Tibial nerve (tissue), 4 donors: Measurements from ENCODE around the gene TBC1D21. TPM values are rescaled to one million over a fixed set of nuclear protein-coding genes. Genes with fewer than 3 reads are reported as not detected.

ENCODE experiments used
- DNase-seq, 2 donors: peaks; one replicate each; pipeline ENCODE4 v3.0.0-alpha.2; 2019; ENCODE audit warnings: low spot score in 2 of 2
- H3K27ac ChIP-seq, 4 donors: fragments of 200-600 bp; sonication (generic) in 3 of 4; one replicate each; pipeline ENCODE4 v1.5.1; 2017 to 2019; ENCODE audit warnings: mild to moderate bottlenecking in 1 of 4
- H3K27me3 ChIP-seq, 2 donors: fragments of 200-600 bp; sonication (generic) in 1 of 2; one replicate each; pipeline versions ENCODE4 v1.5.1 to v1.6.0; 2017 to 2019
- H3K36me3 ChIP-seq, 3 donors: fragments of 200-600 bp; sonication (generic); one replicate each; pipeline ENCODE4 v1.5.1; 2018 to 2019
- H3K4me1 ChIP-seq, 4 donors: fragments of 200-600 bp; sonication (generic) in 3 of 4; one replicate each; pipeline ENCODE4 v1.5.1; 2017 to 2019
- H3K4me3 ChIP-seq, 4 donors: fragments of 200-600 bp; sonication (generic) in 3 of 4; one replicate each; pipeline ENCODE4 v1.5.1; 2017 to 2019; ENCODE audit warnings: mild to moderate bottlenecking in 1 of 4, moderate library complexity in 1 of 4
- H3K9me3 ChIP-seq, 4 donors: fragments of 200-600 bp; sonication (generic) in 3 of 4; one replicate each; pipeline ENCODE4 v1.5.1; 2017 to 2019
- CTCF ChIP-seq, 5 experiments: fragments of 200-600 bp in 3 of 5; fragments of 450-650 bp in 2 of 5; sonication (generic) in 3 of 5; IDR thresholded peaks; one replicate each; pipeline ENCODE4 v1.5.1; 2016 to 2019; ENCODE audit warnings: antibody characterized with exemption in 5 of 5, mild to moderate bottlenecking in 3 of 5, moderate library complexity in 2 of 5
- EP300 ChIP-seq, 2 donors: sonication (generic); formaldehyde crosslinking; IDR thresholded peaks; one replicate each; pipeline ENCODE4 v1.6.1; 2017; ENCODE audit warnings: antibody characterized with exemption in 2 of 2, mild to moderate bottlenecking in 1 of 2
- POLR2A ChIP-seq, 2 donors: fragments of 450-650 bp; IDR thresholded peaks; one replicate each; pipeline ENCODE4 v1.6.1; 2017; ENCODE audit warnings: antibody characterized with exemption in 2 of 2, mild to moderate bottlenecking in 2 of 2, moderate library complexity in 2 of 2
- WGBS, 2 donors: methylation state at CpG; one replicate each; pipeline ENCODE4 v1.1.5; 2018; 5-methylcytosine and 5-hydroxymethylcytosine counted together
- total RNA-seq, 4 donors: library from RNA; depleted of rRNA; stranded (reverse); fragments of >200 nt; gene quantifications; one replicate each; pipeline ENCODE4 v1.1.0, GENCODE V29; 2016

The TBC1D21 gene
- total RNA-seq, 4 donors from 2014 or later = not detected

GRCh38 chr15:73900095-73900712, 26.8 kb downstream of the TBC1D21 start:
- 79 to 87% methylated on average over 10 of the region's 10 CpGs for WGBS, 2 donors
- no peak for DNase-seq
- H3K27me3 ChIP-seq = no peaks in the 10 kb centered on the region

GRCh38 chr15:73901126-73901810, 27.9 kb downstream of the TBC1D21 start:
- H3K27me3 ChIP-seq = no peaks in the 10 kb centered on the region
- no peak overlapping the region for H3K4me3 ChIP-seq
- DNase-seq = no peak
- H3K36me3 ChIP-seq = no peaks in the 10 kb centered on the region
- H3K9me3 ChIP-seq = no peaks in the 10 kb centered on the region
- no peak for TF ChIP-seq POLR2A (IDR thresholded peaks at IDR 0.05)
- no peak for TF ChIP-seq CTCF (IDR thresholded peaks at IDR 0.05)
- no peak for TF ChIP-seq EP300 (IDR thresholded peaks at IDR 0.05)
- 95 to 96% methylated on average over 7 of the region's 7 CpGs for whole genome bisulfite sequencing, 2 donors
- H3K4me1 ChIP-seq = no peaks in the 10 kb centered on the region
- no peak overlapping the region for H3K27ac ChIP-seq

More at GRCh38 chr15:73900095-73900712, 26.8 kb downstream of the TBC1D21 start:
- H3K4me3 ChIP-seq = no peak overlapping the region
- H3K36me3 ChIP-seq = no peaks in the 10 kb centered on the region
- TF ChIP-seq POLR2A (IDR thresholded peaks at IDR 0.05) = no peak
- TF ChIP-seq CTCF (IDR thresholded peaks at IDR 0.05) = no peak
- TF ChIP-seq EP300 (IDR thresholded peaks at IDR 0.05) = no peak
- H3K9me3 ChIP-seq = no peaks in the 10 kb centered on the region
- no peak overlapping the region for H3K27ac ChIP-seq
- H3K4me1 ChIP-seq = no peaks in the 10 kb centered on the region

GRCh38 chr15:73902121-73903020, 29.0 kb downstream of the TBC1D21 start:
- TF ChIP-seq EP300 (IDR thresholded peaks at IDR 0.05) = no peak
- no peak for TF ChIP-seq CTCF (IDR thresholded peaks at IDR 0.05)
- no peak for TF ChIP-seq POLR2A (IDR thresholded peaks at IDR 0.05)
- H3K27me3 ChIP-seq = no peaks in the 10 kb centered on the region
- no peak overlapping the region for H3K4me3 ChIP-seq
- H3K9me3 ChIP-seq = no peaks in the 10 kb centered on the region
- 69% methylated on average over 11 of the region's 11 CpGs for WGBS, 2 donors
- no peak overlapping the region for H3K27ac ChIP-seq
- H3K36me3 ChIP-seq = no peaks in the 10 kb centered on the region
- no peaks in the 10 kb centered on the region for H3K4me1 ChIP-seq
- no peak for DNase-seq

GRCh38 chr15:73904026-73904815, 30.9 kb downstream of the TBC1D21 start:
- no peak for DNase-seq
- peaks cover 0 to 3% (median 0%) of the 10 kb centered on the region in 4 donors for H3K4me1 ChIP-seq
- TF ChIP-seq POLR2A (IDR thresholded peaks at IDR 0.05) (no peak), EP300 (IDR thresholded peaks at IDR 0.05) (no peak), CTCF (IDR thresholded peaks at IDR 0.05) (no peak)
- no peaks in the 10 kb centered on the region for H3K9me3 ChIP-seq
- 82 to 86% methylated on average over 9 of the region's 9 CpGs for WGBS, 2 donors
- H3K27me3 ChIP-seq = no peaks in the 10 kb centered on the region
- H3K4me3 ChIP-seq = no peak overlapping the region
- H3K27ac ChIP-seq = no peak overlapping the region
- H3K36me3 ChIP-seq = no peaks in the 10 kb centered on the region
